Astrocyte (in vitro differentiated cells and primary cell): ENCODE data around the gene ANKUB1. TPM values are rescaled to one million over a fixed set of nuclear protein-coding genes. Genes with fewer than 3 reads are reported as not detected.

ENCODE experiments used
- DNase-seq: peaks from one replicate; pipeline ENCODE4 v3.0.0-alpha.2; 2010; ENCODE audit warnings: low read depth
- FAIRE-seq: peaks from 2 replicates; lab custom pipeline; 2011; peaks lifted over from hg19 to GRCh38; lab: Jason Lieb, UNC
- H2AFZ ChIP-seq: 2 replicates; pipeline ENCODE4 v1.6.0; 2012; ENCODE audit warnings: low read depth, low read length, inconsistent platforms
- H3K27ac ChIP-seq: 2 replicates; pipeline ENCODE4 v1.5.1; 2011; ENCODE audit warnings: low read depth, low read length, inconsistent platforms
- H3K27me3 ChIP-seq: 2 replicates; pipeline ENCODE4 v1.6.0; 2011; ENCODE audit warnings: low read length, inconsistent platforms; ENCODE audit not compliant: insufficient read depth
- H3K36me3 ChIP-seq: 2 replicates; pipeline ENCODE4 v1.5.1; 2011; ENCODE audit warnings: low read length, inconsistent platforms; ENCODE audit not compliant: insufficient read depth
- H3K4me1 ChIP-seq: 2 replicates; pipeline ENCODE4 v1.5.1; 2011; ENCODE audit warnings: low read length, inconsistent platforms; ENCODE audit not compliant: insufficient read depth
- H3K4me2 ChIP-seq: 2 replicates; pipeline ENCODE4 v1.6.0; 2012; ENCODE audit warnings: low read length, inconsistent platforms
- H3K4me3 ChIP-seq: 2 replicates; pipeline ENCODE4 v1.5.1; 2011; ENCODE audit warnings: low read depth, mild to moderate bottlenecking, low read length, inconsistent platforms; ENCODE audit not compliant: insufficient read depth
- H3K79me2 ChIP-seq: 2 replicates; pipeline ENCODE4 v1.6.0; 2012; ENCODE audit warnings: mild to moderate bottlenecking, low read length, inconsistent platforms; ENCODE audit not compliant: insufficient read depth
- H3K9ac ChIP-seq: 2 replicates; pipeline ENCODE4 v1.6.0; 2012; ENCODE audit warnings: mild to moderate bottlenecking, low read length, inconsistent platforms
- H3K9me3 ChIP-seq: 2 replicates; pipeline ENCODE4 v1.5.1; 2012; ENCODE audit warnings: low read depth, mild to moderate bottlenecking, low read length, inconsistent platforms; ENCODE audit not compliant: insufficient read depth
- H4K20me1 ChIP-seq: 2 replicates; pipeline ENCODE4 v1.6.0; 2012; ENCODE audit warnings: low read length, inconsistent platforms; ENCODE audit not compliant: insufficient read depth
- H3K27ac Mint-ChIP-seq: one replicate; pipeline ENCODE4 v1.8.0; 2021; ENCODE audit warnings: mild to moderate bottlenecking, mixed read lengths; ENCODE audit not compliant: unreplicated experiment
- H3K27me3 Mint-ChIP-seq: one replicate; pipeline ENCODE4 v1.8.0; 2021; ENCODE audit warnings: low read depth, mixed read lengths; ENCODE audit not compliant: unreplicated experiment
- H3K36me3 Mint-ChIP-seq: one replicate; pipeline ENCODE4 v1.8.0; 2021; ENCODE audit warnings: low read depth, mixed read lengths; ENCODE audit not compliant: unreplicated experiment
- H3K4me1 Mint-ChIP-seq: one replicate; pipeline ENCODE4 v1.8.0; 2021; ENCODE audit warnings: low read depth, mixed read lengths; ENCODE audit not compliant: unreplicated experiment
- H3K4me3 Mint-ChIP-seq: one replicate; pipeline ENCODE4 v1.8.0; 2021; ENCODE audit warnings: mild to moderate bottlenecking, moderate library complexity, mixed read lengths; ENCODE audit not compliant: unreplicated experiment
- H3K9me3 Mint-ChIP-seq: one replicate; pipeline ENCODE4 v1.8.0; 2021; ENCODE audit warnings: mild to moderate bottlenecking, mixed read lengths; ENCODE audit not compliant: unreplicated experiment
- EZH2 ChIP-seq: IDR thresholded peaks from 2 replicates; pipeline ENCODE4 v1.6.1; 2012; ENCODE audit warnings: mild to moderate bottlenecking, low read length, inconsistent platforms; ENCODE audit not compliant: insufficient read depth
- total RNA-seq: library from RNA; stranded (reverse); gene quantifications from 2 replicates; pipeline ENCODE4 v1.2.1, GENCODE V29; 2021
- TF ChIP-seq, protein P1 (sequence below): IDR thresholded peaks from 2 replicates; pipeline ENCODE4 v1.5.1; 2011; ENCODE audit warnings: low read depth, mild to moderate bottlenecking, inconsistent platforms, low read length, moderate library complexity; ENCODE audit not compliant: insufficient read depth

The ANKUB1 gene
- total RNA-seq, 1 donor from 2014 or later: not detected

GRCh38 chr3:149727656-149728055, 64.7 kb downstream of the ANKUB1 start:
- Histone ChIP-seq H3K27me3 (no peaks in the 10 kb centered on the region), H3K4me3 (no peak overlapping the region), H3K9ac (no peak overlapping the region), H3K4me2 (no peak overlapping the region), H4K20me1 (no peaks in the 10 kb centered on the region), H3K27ac (no peak overlapping the region), H3K79me2 (no peaks in the 10 kb centered on the region), H3K36me3 (no peaks in the 10 kb centered on the region), H3K9me3 (no peaks in the 10 kb centered on the region), H2AFZ (no peak overlapping the region), H3K4me1 (no peaks in the 10 kb centered on the region)
- no peak overlapping the region for H3K27ac Mint-ChIP-seq
- no peak overlapping the region for H3K4me3 Mint-ChIP-seq
- H3K4me1 Mint-ChIP-seq: peaks cover 2% of the 10 kb centered on the region
- H3K36me3 Mint-ChIP-seq: no peaks in the 10 kb centered on the region
- H3K9me3 Mint-ChIP-seq: no peaks in the 10 kb centered on the region
- H3K27me3 Mint-ChIP-seq: no peaks in the 10 kb centered on the region
- DNase-seq: no peak
- no peak for FAIRE-seq
- TF ChIP-seq, protein P1, sequence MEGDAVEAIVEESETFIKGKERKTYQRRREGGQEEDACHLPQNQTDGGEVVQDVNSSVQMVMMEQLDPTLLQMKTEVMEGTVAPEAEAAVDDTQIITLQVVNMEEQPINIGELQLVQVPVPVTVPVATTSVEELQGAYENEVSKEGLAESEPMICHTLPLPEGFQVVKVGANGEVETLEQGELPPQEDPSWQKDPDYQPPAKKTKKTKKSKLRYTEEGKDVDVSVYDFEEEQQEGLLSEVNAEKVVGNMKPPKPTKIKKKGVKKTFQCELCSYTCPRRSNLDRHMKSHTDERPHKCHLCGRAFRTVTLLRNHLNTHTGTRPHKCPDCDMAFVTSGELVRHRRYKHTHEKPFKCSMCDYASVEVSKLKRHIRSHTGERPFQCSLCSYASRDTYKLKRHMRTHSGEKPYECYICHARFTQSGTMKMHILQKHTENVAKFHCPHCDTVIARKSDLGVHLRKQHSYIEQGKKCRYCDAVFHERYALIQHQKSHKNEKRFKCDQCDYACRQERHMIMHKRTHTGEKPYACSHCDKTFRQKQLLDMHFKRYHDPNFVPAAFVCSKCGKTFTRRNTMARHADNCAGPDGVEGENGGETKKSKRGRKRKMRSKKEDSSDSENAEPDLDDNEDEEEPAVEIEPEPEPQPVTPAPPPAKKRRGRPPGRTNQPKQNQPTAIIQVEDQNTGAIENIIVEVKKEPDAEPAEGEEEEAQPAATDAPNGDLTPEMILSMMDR: no peak
- no peak for TF ChIP-seq EZH2

DNA sequence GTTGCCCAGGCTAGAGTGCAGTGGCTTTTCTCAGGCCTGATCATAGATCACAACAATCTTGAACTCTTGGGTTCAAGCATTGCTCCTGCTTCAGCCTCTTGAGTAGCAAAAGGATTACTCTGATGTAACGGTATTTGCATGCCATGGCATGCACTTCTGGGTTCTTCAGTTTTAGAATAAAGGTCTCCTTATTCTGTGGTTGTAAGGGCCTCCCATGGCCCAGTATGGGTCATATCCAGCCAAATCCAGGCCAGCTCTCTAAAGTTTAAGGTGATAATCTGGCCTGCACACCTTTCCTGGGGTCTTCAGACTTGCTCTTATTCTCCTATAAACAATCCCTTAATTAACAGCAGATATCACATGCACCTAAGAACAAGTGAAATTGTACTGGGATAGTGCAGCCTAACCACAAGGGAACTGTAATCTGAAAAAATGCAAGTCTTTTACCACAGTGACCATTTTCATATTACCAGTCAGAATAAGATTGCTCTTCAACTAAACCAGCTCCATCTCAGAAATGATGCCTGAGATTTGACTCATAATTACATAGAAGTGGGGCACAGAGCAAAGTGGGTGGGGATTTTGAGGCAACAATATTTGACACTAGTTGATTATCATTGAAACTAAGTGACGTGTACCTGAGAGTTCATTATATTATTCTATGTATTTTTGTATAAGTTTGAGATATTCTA, 65.5 kb downstream of the ANKUB1 start:
- Histone ChIP-seq H3K9me3 (no peaks in the 10 kb centered on the region), H3K36me3 (no peaks in the 10 kb centered on the region), H3K4me1 (no peaks in the 10 kb centered on the region), H3K9ac (no peak overlapping the region), H2AFZ (no peak overlapping the region), H3K4me2 (no peak overlapping the region), H4K20me1 (no peaks in the 10 kb centered on the region), H3K27ac (no peak overlapping the region), H3K4me3 (no peak overlapping the region), H3K27me3 (no peaks in the 10 kb centered on the region), H3K79me2 (no peaks in the 10 kb centered on the region)
- Mint-ChIP-seq H3K27ac (peak overlapping the region; percentile 3), H3K27me3 (no peaks in the 10 kb centered on the region), H3K9me3 (peaks cover under 1% of the 10 kb centered on the region), H3K4me3 (no peak overlapping the region), H3K36me3 (no peaks in the 10 kb centered on the region), H3K4me1 (peaks cover 2% of the 10 kb centered on the region)
- peak; percentile 68 for DNase-seq
- TF ChIP-seq EZH2: no peak
- TF ChIP-seq, protein P1: no peak
- FAIRE-seq: no peak

DNA sequence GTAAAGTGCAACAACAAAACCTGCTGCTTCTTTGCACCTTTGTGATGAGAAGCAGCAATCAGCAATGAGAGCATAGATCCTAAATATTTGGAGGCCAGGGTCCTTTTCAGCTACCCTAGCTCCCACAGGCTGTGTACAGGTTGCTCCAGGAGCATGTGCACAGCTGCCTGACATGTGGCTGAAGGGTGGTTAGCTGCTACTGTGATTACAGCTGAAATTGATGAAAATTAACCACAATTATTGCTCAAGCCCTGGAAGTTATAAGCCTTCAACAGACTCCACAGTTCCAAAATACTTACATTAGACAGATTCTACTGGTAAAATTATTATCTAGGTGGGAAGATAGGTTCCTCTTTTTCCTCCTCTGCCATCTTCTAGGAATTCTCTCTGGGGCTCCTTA, 68.6 kb downstream of the ANKUB1 start:
- H3K27ac ChIP-seq: no peak overlapping the region
- no peak overlapping the region for H3K4me2 ChIP-seq
- no peaks in the 10 kb centered on the region for H3K4me1 ChIP-seq
- Mint-ChIP-seq H3K36me3 (peaks cover 4% of the 10 kb centered on the region), H3K27ac (no peak overlapping the region), H3K4me3 (no peak overlapping the region), H3K9me3 (peaks cover 6% of the 10 kb centered on the region), H3K27me3 (no peaks in the 10 kb centered on the region), H3K4me1 (peaks cover 2% of the 10 kb centered on the region)
- H2AFZ ChIP-seq: no peak overlapping the region
- H3K4me3 ChIP-seq: no peak overlapping the region
- no peaks in the 10 kb centered on the region for H3K79me2 ChIP-seq
- no peaks in the 10 kb centered on the region for H3K36me3 ChIP-seq
- no peaks in the 10 kb centered on the region for H3K9me3 ChIP-seq
- FAIRE-seq (no peak), DNase-seq (no peak)
- no peak overlapping the region for H3K9ac ChIP-seq
- H3K27me3 ChIP-seq: no peaks in the 10 kb centered on the region
- H4K20me1 ChIP-seq: no peaks in the 10 kb centered on the region
- TF ChIP-seq, protein P1: no peak
- TF ChIP-seq EZH2: no peak
